Activated CD4-positive, CD25-positive, alpha-beta regulatory T cell treated with anti-CD3 and anti-CD28 coated beads, Interleukin-2, amount 50 U/mL, for 16 hours (primary cell): Measurements from ENCODE around the gene EVC2.

Experiments used
- DNase-seq: peaks from one replicate; pipeline ENCODE4 v3.0.0-alpha.2; 2020; ENCODE audit warnings: low read depth, low spot score

The EVC2 gene

GRCh38 chr4:5566526-5566925 lies 141.8 kb downstream of the EVC2 start:
- no peak for DNase-seq

GRCh38 chr4:5563856-5564255 lies 144.5 kb downstream of the EVC2 start:
- no peak for DNase-seq

- no peak for DNase-seq
These were observed 145.9 kb downstream of the EVC2 start for GRCh38 chr4:5562476-5562875.

GRCh38 chr4:5561286-5561685 lies 147.1 kb downstream of the EVC2 start:
- DNase-seq, result no peak

- no peak for DNase-seq
These were observed 149.9 kb downstream of the EVC2 start for GRCh38 chr4:5558502-5558901.

GRCh38 chr4:5554376-5554775 lies 154.0 kb downstream of the EVC2 start:
- DNase-seq, result no peak

GRCh38 chr4:5553801-5554200 lies 154.6 kb downstream of the EVC2 start:
- no peak for DNase-seq

GRCh38 chr4:5552451-5552850 lies 155.9 kb downstream of the EVC2 start:
- DNase-seq, result no peak

GRCh38 chr4:5547651-5548249 lies 160.6 kb downstream of the EVC2 start:
- DNase-seq, result no peak

GRCh38 chr4:5545271-5545670 lies 163.1 kb downstream of the EVC2 start:
- DNase-seq, result no peak

- DNase-seq, result no peak
These were observed 163.6 kb downstream of the EVC2 start for GRCh38 chr4:5544762-5545161.

GRCh38 chr4:5543681-5544080 lies 164.7 kb downstream of the EVC2 start:
- DNase-seq, result no peak

GRCh38 chr4:5541169-5541568 lies 167.2 kb downstream of the EVC2 start:
- no peak for DNase-seq

- no peak for DNase-seq
These were observed 168.8 kb downstream of the EVC2 start for GRCh38 chr4:5539584-5539983.

GRCh38 chr4:5532100-5532499 lies 176.3 kb downstream of the EVC2 start:
- no peak for DNase-seq

- no peak for DNase-seq
These were observed 180.3 kb downstream of the EVC2 start for GRCh38 chr4:5528031-5528436.

GRCh38 chr4:5527211-5527610 lies 181.1 kb downstream of the EVC2 start:
- DNase-seq, result no peak

- no peak for DNase-seq
These were observed 182.1 kb downstream of the EVC2 start for GRCh38 chr4:5526080-5526846.

- DNase-seq, result no peak
These were observed 183.7 kb downstream of the EVC2 start for GRCh38 chr4:5524446-5525299.

GRCh38 chr4:5517372-5517771 lies 191.0 kb downstream of the EVC2 start:
- no peak for DNase-seq

GRCh38 chr4:5515646-5516045 lies 192.7 kb downstream of the EVC2 start:
- DNase-seq, result no peak
